GM18867 (cell line): ENCODE measurements around the gene GPC3.

ENCODE experiments used
- ATAC-seq: cut with Tn5 transposase; IDR thresholded peaks from one replicate; pipeline ENCODE4 v1.9.1; 2021; ENCODE audit warnings: mild to moderate bottlenecking, moderate library complexity; ENCODE audit not compliant: unreplicated experiment

GPC3 gene

DNA sequence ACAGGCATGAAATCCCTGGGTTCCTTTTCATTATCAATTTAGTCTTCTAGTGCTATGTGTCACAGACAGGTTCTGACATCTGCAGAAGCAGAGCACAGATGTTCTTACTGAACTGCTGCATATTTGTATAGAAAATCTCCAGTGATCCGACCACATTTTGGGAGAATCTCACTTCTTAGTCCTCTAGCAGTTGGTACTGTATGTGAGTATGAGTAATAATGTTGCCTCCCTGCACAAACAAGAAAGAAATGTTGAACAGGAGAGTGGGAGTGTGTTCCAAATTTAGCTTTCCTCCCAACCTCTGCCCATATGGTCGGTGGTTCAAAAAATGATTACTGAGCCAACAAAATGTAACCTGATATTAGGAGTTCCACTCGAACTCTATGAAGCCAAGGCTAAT is 404.8 kb downstream of the GPC3 start:
- no peak for ATAC-seq

DNA sequence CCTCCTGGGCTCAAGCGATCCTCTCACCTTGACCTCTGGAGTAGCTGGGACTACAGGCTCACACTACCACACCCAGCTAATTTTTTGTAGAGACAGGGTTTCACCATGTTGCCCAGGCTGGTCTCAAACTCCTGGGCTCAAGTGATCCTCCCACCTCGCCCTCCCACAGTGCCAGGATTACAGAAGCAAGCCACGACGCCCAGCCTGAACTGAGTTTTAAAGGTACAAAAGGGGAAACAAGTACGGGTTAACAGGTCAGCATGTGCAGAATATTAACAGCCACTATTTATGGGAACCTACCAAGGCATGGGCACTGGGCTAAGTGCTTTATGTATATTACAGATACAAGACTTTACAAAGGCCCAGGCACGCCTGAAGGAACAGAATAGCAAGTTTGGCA is 405.8 kb downstream of the GPC3 start:
- no peak for ATAC-seq

DNA sequence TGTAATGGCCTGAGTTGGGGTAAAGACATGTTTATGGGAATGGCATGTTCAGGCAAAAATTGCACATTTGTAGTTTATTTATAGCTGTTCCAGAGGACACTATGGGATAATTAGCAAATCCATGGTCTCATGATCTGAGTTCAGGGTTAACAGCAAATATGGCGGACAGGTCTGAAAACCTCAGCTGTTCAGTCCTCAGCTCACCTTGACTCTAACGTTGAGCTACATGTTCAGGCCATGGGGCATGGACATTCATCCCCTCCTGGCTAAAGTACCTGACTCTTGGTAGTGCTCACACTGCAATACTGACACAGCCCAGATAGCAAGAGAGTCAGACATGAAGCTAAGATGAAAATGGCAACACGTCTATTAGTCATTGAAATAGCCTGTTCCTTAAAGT is 408.5 kb downstream of the GPC3 start:
- ATAC-seq = no peak

GRCh38 chrX:133575501-133576136 is 409.8 kb downstream of the GPC3 start:
- no peak for ATAC-seq

DNA sequence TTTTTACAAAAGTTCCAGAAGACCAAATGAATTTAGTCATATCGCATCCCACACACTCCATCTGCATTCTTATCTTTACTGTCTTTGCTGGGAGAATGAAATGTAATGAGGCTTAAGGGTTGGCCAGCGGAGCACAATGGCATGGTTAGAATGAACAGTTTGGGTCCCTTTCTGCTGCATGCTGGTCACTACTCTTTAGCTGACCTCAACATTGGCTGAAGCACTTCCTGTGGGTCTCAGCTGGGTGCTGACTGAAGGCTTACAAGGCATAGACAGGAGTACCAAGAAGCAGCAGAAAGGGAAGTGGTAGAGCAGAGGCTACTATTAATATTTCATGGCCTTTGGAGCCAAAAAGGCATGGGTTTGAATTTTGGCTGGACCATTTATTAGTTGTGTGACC is 410.7 kb downstream of the GPC3 start:
- ATAC-seq = no peak

- ATAC-seq = no peak
These were observed 414.8 kb downstream of the GPC3 start for GRCh38 chrX:133570549-133570948.

GRCh38 chrX:133569217-133569616 is 416.2 kb downstream of the GPC3 start:
- no peak for ATAC-seq

DNA sequence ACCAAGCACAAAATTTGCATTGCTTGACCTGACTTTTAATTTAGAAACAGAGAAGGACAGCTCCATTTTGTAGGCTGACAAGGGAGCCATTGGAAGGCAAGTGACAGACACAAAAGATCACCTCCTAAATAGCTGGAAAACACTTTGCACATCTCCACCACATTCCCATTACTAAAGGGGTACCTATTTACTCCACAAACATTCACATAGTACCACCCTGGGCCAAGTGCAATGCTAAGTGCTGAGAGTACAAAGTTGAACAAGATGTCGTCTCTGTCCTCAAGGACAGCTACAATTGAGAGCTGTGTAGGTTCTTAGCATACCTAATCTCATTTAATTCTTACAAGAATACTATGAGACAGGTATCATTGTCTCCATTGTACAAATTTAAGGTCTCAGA is 417.3 kb downstream of the GPC3 start:
- no peak for ATAC-seq

GRCh38 chrX:133566876-133567275 is 418.5 kb downstream of the GPC3 start:
- ATAC-seq = no peak

DNA sequence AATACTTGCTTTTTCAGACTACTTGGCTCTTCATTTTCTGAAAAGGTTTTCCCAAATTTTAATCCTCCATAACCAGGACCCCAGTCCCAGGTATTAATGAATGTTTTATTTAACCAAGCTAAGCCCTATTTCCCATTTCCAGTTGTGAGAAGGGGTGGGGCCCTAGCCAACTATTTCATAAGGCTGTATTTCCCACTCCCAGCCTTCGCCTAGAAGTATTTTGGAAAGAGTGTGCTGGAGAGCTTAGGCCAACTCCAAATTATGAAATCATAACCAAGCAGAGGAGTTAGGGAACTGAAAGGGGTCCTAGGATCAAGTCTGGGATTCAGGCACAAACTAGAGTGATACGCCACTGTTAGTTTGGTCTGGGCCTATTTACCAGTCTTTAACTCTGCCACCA is 421.7 kb downstream of the GPC3 start:
- no peak for ATAC-seq

DNA sequence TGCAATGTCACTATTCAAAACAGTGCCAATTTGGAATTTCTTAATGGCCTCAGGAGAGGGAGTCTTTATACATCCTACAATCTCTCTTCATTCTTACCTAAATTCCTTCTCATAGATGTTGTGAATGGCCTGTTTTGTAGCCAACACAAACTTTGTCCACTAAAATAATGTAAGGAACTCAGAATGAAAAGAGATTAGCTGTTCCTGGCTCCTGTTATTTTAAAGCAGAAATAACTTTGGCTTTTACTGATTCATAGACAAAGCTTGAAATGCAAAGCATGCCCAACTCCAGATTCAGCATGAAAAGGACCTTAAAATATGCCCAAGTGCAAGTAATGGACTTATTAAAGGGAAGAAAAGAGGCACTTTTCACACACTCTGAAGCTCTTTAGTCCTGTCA is 424.1 kb downstream of the GPC3 start:
- ATAC-seq = no peak

DNA sequence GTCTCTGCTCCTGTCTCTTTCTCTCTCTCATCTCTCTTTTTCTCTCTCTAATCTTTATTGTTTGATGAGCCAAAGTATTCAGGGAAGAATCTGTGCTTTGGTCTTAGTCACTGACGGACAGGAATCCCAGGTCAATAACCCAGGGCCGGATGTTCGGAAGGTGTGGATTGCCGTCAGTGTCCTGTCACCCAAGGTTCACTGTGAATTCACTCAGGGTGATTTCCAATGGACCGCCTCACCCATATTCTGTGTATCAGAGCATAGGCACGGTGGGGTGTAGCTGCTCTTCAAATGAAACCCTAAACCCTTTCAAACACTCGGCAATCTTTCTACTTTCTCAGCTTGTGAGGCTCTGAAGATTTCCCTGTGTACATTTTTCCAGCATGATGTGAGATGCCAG is 425.5 kb downstream of the GPC3 start:
- no peak for ATAC-seq

DNA sequence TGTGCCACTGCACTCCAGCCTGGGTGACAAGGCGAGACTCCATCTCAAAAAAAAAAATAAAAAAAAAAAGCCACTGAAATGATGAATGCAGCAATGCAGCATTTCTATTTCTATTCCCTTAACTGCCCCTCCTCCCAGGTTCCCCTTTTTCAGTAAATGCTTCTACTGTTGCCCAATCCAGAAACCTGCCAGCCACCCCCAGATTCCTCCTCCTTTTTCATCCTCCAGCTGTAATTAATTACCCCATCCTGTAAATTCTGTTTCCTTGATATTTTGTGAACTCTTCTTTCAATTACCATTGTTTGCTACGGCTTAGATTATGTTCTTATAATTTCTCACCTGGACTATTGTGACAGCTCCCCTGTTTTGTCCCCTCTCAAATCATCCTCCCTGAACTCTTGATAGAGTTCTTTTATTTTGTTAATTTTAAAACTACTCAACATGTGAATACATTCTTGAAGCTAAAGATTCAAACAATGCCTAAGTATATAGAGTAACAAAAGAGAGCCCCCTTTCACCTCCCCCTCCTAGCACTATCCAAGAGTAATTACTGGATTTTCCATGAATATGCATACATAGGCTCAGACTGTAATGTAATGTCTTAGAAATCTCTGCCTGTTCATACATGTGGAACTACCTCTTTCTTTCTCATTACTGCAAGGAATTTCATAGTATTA is 429.5 kb downstream of the GPC3 start:
- no peak for ATAC-seq

DNA sequence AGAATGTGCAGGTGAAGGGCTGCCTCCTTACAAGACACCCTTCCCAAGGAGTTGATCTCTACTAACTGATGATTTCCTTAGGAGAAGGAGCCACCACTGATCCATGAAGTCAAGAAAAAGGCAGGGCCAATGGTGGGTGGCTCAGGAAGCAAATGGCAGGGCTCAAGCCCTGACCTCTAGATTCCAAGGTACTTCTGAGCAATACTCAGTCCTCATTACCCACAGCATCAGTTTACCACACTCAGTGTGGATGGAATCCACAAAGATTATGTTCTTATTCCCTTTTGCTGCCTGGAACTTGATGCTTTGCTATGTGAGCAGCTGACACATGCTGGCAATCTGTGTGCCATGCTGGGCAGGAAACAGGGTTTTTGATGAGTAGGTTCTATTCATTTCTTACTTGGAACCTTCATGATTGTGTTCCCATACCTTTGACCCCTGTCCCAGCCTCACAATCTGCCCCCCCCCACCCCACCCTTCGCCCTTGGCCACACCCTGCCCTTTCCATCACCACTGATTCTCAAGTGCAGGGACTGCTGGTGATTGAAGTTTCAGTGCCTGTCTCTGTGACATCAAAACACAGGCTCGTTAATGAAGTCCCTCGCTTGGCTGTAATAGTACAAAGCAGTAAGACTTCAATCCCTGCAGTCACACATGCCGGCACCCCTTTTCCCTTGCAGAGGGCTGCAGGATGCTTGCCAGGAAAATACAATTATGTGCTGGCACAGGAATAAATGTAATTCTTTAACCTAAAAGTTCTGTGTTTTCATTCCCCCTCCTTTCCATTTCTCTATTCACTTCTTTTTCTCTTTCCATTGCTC is 434.5 kb downstream of the GPC3 start:
- no peak for ATAC-seq

DNA sequence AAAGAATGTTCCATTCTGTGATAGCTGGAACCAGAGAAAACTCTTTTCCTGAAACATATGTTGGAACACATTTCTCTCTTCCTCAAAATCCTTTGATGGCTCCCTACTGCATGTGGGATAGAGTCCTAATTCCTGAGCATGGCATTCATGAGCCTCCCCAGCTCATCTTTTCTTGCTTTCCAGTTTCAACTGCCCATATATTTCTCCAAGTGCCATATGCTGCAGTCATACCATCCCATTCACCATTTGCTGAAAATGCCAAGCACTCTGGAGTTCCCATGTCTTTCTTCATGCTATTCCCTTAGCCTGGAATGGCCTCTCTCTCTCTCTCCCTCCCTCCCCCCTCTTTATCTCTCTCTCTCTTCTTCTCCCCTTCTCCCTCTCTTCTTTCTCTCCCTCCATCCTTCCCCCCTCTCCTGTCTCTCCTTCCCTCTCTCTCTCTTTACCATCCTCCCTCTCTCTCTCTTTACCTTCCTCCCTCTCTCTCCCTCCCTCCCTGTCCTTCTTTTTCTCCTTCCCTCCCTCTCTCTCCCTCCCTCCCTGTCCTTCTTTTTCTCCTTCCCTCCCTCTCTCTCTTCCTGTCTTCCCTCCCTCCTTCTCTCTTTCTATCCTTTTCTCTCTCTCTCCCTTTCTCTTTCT is 436.0 kb downstream of the GPC3 start:
- no peak for ATAC-seq

- no peak for ATAC-seq
These were observed 439.0 kb downstream of the GPC3 start for GRCh38 chrX:133546441-133546840.

- ATAC-seq = no peak
These were observed 440.6 kb downstream of the GPC3 start for GRCh38 chrX:133544778-133545177.

GRCh38 chrX:133544115-133544514 is 441.3 kb downstream of the GPC3 start:
- ATAC-seq = no peak

DNA sequence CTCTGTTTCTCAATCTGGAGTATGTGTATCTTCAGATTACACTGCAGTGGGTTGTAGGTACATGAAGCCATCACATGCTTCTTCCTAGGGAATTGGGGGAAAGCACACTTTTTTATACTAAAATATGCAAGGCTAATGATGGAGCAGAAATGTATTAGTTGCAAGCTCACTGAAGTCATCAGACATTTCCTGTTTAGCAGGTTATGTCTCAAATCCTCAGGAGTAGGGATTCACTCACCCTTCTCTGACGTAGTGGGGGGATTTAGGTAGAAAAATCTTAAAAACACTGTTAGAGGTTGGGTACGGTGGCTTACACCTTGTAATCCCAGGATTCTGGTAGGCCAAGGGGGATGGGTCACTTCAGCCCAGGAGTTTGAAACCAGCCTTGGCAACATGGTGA is 441.7 kb downstream of the GPC3 start:
- no peak for ATAC-seq

DNA sequence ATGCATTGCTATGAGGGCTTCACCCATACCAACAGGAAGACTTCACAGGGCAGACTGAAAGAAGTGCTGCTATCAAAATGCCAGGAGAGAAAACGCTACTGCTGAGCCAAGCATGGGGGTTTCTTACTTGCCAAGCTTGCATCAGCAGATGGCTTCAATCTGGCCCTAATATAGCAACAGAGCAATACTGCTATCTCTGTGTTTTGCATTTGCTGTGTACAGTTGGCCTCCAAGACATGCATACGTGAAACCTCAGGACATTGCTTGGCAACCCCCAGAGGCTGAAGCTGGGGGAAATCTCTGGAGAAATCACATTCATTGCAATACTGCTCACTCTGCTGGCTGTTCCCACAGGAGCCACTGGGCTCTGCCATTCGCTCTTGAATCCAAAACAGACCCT is 442.9 kb downstream of the GPC3 start:
- no peak for ATAC-seq

GRCh38 chrX:133541021-133541420 is 444.4 kb downstream of the GPC3 start:
- ATAC-seq = no peak

DNA sequence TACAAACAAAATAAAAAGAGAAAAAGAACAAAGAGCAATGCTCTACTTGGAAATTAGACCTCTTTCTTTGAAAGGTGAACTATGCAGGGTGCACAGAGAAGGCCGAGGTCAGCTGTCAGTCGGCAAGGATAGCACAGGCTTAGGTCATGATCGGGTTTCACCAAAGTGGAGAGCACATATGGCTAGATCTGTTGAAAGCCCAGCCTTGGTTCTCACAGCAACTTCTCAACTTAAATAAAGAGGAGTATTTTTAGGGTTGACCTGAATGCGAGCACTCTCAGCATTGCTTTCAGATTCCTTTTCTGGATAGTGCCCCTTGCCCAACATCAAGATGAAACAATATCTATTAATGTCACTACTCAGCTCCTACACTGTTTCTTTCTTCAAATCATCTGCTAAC is 447.2 kb downstream of the GPC3 start:
- no peak for ATAC-seq
